Fibroblast of upper back skin (primary cell): ENCODE data around the gene MTHFD2L.
"Not testable (repeated sequence)": the region's sequence is repeated elsewhere in the genome, so short reads cannot be mapped to it uniquely, and the experiment has no call there.

Source experiments
- DNase-seq: peaks from one replicate; pipeline ENCODE4 v3.0.0-alpha.2; 2013

MTHFD2L gene

GRCh38 chr4:74190919-74191397 is 33.0 kb downstream of the MTHFD2L start:
- no peak for DNase-seq

- DNase-seq = no peak
Observed at GRCh38 chr4:74197080-74197479, 39.2 kb downstream of the MTHFD2L start.

DNA sequence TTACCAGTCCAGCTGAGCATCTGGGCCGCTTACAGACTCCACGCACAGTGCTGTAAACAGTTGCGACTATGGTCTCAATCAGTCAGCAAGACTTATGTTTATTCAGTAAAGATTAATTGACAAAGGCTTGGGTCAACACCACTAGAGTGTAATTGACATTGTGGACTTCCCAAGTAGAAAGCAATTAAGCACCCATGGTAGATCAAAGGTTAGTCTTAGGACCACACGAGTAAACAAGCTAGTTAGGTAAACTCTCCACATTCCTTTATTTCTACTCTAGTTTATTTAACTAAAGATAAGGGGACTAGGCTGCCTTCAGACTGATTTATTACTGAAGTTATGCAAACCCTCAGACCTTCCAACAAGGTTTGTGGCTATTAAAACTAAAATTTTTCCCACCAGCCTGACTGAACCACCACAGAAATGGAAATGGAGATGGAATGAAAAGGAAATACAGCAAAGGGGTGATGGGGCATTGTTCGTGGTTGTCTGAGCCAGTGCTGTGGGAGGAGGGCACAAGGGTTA is 44.2 kb downstream of the MTHFD2L start:
- DNase-seq = peak; percentile 61

DNA sequence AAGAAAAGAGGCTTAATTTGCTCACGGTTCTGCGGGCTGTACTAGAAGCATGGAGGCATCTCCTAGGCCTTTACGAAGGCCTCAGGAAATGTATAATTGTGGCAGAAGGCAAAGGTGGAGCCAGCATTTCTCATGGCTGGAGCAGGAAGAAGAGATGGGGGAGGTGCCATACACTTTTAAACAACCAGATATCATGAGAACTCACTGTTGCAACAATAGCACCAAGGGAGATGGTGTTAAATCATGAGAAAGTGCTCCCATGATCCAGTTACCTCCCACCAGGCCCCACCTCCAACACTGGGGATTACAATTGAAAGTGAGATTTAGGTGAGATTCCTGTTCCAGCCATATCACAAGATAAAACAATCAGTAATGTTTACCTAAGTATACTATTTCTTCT is 45.5 kb downstream of the MTHFD2L start:
- DNase-seq = no peak

GRCh38 chr4:74205046-74205445 is 47.1 kb downstream of the MTHFD2L start:
- no peak for DNase-seq

DNA sequence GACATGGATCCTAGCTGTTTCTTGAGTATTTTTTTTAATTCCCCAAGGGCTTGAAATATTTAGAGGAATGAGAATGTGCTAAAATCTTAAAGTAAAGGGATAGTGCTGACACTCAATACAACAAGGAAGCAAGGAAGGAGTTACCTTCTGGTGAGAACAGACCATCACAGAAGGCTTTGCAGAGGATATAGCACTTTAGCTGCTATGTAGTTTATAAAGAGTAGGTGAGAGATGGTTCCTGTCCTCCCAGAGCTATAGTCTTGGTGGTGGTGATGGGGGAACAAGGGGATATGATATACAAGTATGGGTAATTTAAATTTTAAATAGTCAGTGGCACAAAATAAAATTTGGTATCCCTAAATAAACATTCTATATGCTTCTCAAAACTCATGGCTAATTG is 47.6 kb downstream of the MTHFD2L start:
- DNase-seq = no peak

DNA sequence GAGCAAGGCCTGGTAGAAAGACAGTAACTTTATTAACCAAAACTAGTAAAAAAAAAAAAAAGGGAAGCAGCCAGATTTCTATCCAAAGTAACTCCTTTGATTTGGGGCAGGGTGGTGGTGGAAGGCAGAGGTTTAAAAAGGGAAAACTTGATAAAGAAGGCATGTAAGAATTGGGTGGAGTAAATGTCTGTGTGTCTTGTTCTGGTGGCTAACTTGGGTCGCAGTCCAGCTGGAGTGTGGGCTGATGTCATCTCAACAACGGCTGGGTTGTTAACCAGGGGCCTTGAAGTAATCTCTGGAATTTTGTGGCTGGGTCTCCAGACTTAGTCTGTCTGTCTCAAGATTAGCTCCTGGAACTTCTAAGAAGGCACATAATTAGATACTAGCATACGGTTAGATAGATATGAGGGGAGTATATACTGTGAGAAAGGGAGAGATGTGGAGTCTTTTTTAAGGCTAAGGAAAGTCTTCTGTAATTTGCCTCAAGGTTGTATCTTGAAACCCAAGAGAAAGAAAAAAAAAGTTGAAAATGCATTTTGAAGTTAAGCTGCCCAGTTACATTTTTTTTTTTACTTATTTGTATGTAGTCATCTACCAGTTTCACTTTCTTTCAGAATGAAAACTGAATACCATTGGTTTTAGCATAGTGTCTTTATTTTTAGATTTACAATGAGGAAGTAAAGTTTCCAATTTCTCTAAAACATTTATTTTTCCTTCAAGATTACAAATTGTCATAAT is 48.3 kb downstream of the MTHFD2L start:
- peak; percentile 82 for DNase-seq

DNA sequence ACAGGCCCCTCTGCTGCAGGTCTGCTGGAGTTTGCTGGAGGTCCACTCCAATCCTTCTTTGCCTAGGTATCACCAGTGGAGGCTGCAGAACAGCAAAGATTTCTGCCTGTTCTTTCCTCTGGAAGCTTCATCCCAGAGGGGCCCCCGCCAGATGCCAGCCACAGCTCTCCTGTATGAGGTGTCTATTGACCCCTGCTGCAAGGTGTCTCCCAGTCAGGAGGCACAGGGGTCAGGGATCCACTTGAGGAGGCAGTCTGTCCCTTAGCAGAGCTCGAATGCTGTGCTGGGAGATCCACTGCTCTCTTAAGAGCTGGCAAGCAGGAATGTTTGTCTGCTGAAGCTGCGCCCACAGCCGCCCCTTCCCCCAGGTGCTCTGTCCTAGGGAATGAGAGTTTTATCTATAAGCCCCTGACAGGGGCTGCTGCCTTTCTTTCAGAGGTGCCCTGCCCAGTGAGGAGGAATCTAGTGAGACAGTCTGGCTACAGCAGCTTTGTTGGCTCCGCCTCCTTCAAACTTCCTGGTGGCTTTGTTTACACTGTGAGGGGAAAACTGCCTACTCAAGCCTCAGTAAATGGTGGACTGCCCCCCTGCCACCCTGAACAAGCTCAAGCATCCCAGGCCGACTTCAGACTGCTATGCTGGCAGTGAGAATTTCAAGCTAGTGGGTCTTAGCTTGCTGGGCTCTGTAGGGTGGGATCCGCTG is 56.7 kb downstream of the MTHFD2L start:
- DNase-seq = not testable (repeated sequence)

GRCh38 chr4:74215236-74215635 is 57.3 kb downstream of the MTHFD2L start:
- DNase-seq = not testable (repeated sequence)

GRCh38 chr4:74217365-74217764 is 59.4 kb downstream of the MTHFD2L start:
- peak; percentile 65 for DNase-seq

DNA sequence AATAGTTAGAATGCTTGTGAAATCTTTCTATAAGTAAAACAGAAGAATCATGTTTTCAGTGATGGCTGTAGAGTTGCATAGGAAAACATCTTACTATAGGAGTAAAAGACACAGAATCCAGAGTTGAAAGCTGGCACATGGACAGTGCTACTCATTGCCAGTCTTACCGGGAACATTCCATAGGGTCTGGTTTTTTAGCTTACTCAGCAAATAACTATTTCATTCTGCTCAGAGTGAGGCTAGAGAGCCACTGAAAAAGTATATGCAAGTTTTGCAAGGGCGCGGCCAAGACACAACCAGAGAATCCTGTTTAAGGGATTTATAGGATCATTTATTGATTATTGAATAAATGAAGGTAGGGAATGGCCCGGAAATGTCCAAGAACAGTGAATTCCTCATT is 60.3 kb downstream of the MTHFD2L start:
- DNase-seq = peak; percentile 63

DNA sequence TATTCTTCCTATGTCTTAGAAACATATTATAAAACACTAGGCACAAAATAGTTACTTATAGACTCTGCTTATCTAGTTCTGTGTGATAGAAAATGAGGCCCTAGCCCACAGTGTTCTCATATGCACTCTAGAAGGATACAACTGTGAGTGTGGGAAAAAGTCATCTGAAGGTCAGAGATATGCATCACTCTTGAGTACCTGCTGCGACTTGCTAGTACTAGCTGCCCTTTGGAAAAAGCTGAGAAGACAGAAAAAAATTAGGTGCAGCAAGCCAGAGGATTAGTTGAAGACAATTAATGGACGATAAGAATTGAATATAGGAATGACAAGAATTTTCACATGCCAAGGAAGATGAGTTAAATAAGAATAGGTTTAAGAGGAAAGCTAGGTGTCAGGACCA is 61.3 kb downstream of the MTHFD2L start:
- no peak for DNase-seq

GRCh38 chr4:74223098-74223497 is 65.2 kb downstream of the MTHFD2L start:
- no peak for DNase-seq

DNA sequence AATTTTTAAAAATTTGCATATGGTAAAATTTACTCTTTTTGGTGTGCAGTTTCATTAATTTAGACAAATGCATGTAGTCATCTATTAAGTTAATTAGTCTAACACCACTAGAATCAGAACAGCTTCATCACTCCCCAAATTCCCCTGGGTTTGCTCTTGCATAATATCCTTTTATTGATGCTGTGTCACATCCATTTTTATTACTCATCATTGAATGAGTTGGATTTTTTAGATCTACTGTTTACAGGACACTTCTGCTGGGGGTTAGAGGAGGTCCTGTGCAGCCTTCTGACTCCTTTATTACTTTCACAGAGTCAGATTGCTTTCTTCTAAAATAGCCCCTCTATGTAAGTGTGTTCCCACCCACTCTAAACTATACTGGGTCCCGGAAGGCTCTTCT is 65.9 kb downstream of the MTHFD2L start:
- DNase-seq = peak; percentile 73

- peak; percentile 71 for DNase-seq
Observed at GRCh38 chr4:74228691-74229640, 71.0 kb downstream of the MTHFD2L start.

- DNase-seq = peak; percentile 70
Observed at GRCh38 chr4:74230902-74231499, 73.1 kb downstream of the MTHFD2L start.

- DNase-seq = no peak
Observed at GRCh38 chr4:74235135-74235534, 77.2 kb downstream of the MTHFD2L start.

DNA sequence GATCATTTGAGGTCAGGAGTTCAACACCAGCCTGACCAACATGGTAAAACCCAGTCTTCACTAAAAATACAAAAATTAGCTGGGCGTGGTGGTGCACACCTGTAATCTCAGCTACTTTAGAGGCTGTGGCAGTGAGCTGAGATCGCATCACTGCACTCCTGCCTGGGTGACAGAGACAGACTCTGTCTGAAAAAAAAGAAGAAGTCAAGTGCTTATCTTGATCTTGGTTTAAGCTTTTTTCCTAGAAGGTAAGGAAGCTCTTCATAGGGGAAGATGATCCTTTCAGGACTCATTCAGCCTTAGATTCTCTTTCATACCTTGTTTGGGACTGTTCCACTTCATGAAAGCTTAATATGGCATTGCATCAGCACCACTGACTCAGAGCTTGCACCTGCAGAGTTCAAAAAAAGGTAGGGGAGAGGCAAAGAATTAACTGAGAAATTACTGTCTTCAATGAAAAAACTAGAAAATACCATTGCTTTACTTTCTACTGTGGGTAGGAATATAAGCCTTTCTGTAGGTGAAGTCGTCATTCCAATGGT is 79.6 kb downstream of the MTHFD2L start:
- no peak for DNase-seq

GRCh38 chr4:74244049-74244448 is 86.1 kb downstream of the MTHFD2L start:
- DNase-seq = no peak

GRCh38 chr4:74252933-74253332 is 95.0 kb downstream of the MTHFD2L start:
- DNase-seq = no peak

DNA sequence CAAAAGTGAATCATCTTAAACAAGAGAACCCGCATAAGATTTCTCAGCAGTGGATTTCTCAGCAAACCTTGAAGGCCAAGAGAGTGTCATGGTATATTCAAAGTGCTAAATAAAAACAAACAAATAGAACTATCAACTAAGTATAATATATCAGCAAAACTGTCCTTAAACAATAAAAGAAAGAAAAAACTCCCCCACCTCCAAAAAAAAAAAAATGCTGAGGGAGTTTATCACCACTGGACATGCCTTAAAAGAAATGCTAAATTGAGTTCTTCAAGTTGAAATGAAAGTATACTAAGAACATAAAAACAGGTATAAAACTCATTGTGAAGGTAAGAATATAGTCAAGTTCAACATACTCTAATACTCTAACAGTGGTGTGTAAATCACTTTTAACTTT is 96.5 kb downstream of the MTHFD2L start:
- no peak for DNase-seq

GRCh38 chr4:74255096-74255495 is 97.2 kb downstream of the MTHFD2L start:
- no peak for DNase-seq
